ENCODE data around the gene C11orf68. TPM values are rescaled to one million over a fixed set of nuclear protein-coding genes. Genes with fewer than 3 reads are reported as not detected.

C11orf68 gene
- total RNA-seq, 1 experiment from 2014 or later: 15.7 TPM

- H3K27me3 Mint-ChIP-seq (ENCODE audit: low read depth): peaks cover 45% of the 10 kb centered on the region
- no peaks in the 10 kb centered on the region for H4K20me1 ChIP-seq (ENCODE audit: control insufficient read depth, insufficient read depth, insufficient read length)
Observed at GRCh38 chr11:65897020-65897471, 21.8 kb downstream of the C11orf68 start.

More at GRCh38 chr11:65897020-65897471, 21.8 kb downstream of the C11orf68 start:
- H3K4me1 ChIP-seq (ENCODE audit: insufficient read depth, low read length): no peaks in the 10 kb centered on the region
- peaks cover 20 to 26% of the 10 kb centered on the region in 2 experiments for H3K4me1 Mint-ChIP-seq
- no peak overlapping the region for H4K8ac ChIP-seq (replicated peaks; ENCODE audit: insufficient read length, low read depth, low read length)
- H3K18ac ChIP-seq (ENCODE audit: insufficient read length, low read depth, low read length): no peak overlapping the region
- no peaks in the 10 kb centered on the region for H3K79me1 ChIP-seq (ENCODE audit: insufficient read depth, low read depth, low read length, poor library complexity, severe bottlenecking)
- DNase-seq: no peak
- H3K23ac ChIP-seq (ENCODE audit: insufficient read length, low read depth, low read length): no peak overlapping the region
- peaks cover 0 to 36% (median 0%) of the 10 kb centered on the region in 3 experiments; a peak in 2 of 7 replicates for H3K36me3 Mint-ChIP-seq (ENCODE audit: insufficient read depth in 1 of 3, low read depth in 3 of 3)
- no peak overlapping the region for H2BK5ac ChIP-seq (ENCODE audit: insufficient read length, low read length)
- peaks cover 14% of the 10 kb centered on the region; the same call in 1 of the 2 replicates for H3K27me3 ChIP-seq (ENCODE audit: insufficient read depth, low read length)
- no peak overlapping the region for H2BK12ac ChIP-seq (ENCODE audit: insufficient read length, low read depth, low read length)
- H3K56ac ChIP-seq (ENCODE audit: insufficient read length, low read depth, low read length): no peak overlapping the region
- H3K9me3 ChIP-seq (ENCODE audit: control insufficient read depth, low read depth, low read length): no peaks in the 10 kb centered on the region
- no peak overlapping the region for H2AK5ac ChIP-seq (ENCODE audit: insufficient read length, low read length)
- H3K4me2 ChIP-seq (ENCODE audit: insufficient read depth, insufficient read length, low read length): no peak overlapping the region
- no peak overlapping the region for H3K9ac ChIP-seq (ENCODE audit: extremely low read depth, insufficient read length, low read length)
- no peak overlapping the region for H4K91ac ChIP-seq (ENCODE audit: insufficient read length, low read depth, low read length)
- H3T11ph ChIP-seq (ENCODE audit: low read length): no peak overlapping the region
- no peaks in the 10 kb centered on the region for H3K9me3 Mint-ChIP-seq
- no peak overlapping the region for H2BK15ac ChIP-seq (ENCODE audit: low read depth, low read length)
- no peak overlapping the region for H2BK120ac ChIP-seq (ENCODE audit: low read depth, low read length, poor library complexity, severe bottlenecking)
- no peak overlapping the region for H3K14ac ChIP-seq (ENCODE audit: insufficient read depth, low read length)
- H3K4ac ChIP-seq (ENCODE audit: low read depth, low read length): no peak overlapping the region
- no peak overlapping the region for H2AFZ ChIP-seq (ENCODE audit: low read length)
- H3K27ac Mint-ChIP-seq: no peak overlapping the region
- peaks cover 9% of the 10 kb centered on the region for H3K23me2 ChIP-seq (ENCODE audit: insufficient read length, low read depth, low read length, poor library complexity, severe bottlenecking)
- no peak overlapping the region for H3K4me3 Mint-ChIP-seq
- H4K5ac ChIP-seq (ENCODE audit: insufficient read length, low read depth, low read length): no peak overlapping the region
- TF ChIP-seq, protein P1, sequence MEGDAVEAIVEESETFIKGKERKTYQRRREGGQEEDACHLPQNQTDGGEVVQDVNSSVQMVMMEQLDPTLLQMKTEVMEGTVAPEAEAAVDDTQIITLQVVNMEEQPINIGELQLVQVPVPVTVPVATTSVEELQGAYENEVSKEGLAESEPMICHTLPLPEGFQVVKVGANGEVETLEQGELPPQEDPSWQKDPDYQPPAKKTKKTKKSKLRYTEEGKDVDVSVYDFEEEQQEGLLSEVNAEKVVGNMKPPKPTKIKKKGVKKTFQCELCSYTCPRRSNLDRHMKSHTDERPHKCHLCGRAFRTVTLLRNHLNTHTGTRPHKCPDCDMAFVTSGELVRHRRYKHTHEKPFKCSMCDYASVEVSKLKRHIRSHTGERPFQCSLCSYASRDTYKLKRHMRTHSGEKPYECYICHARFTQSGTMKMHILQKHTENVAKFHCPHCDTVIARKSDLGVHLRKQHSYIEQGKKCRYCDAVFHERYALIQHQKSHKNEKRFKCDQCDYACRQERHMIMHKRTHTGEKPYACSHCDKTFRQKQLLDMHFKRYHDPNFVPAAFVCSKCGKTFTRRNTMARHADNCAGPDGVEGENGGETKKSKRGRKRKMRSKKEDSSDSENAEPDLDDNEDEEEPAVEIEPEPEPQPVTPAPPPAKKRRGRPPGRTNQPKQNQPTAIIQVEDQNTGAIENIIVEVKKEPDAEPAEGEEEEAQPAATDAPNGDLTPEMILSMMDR (conservative IDR thresholded peaks at IDR 0.05): no peak
- no peak overlapping the region for H3K27ac ChIP-seq (ENCODE audit: insufficient read length, low read depth, low read length)
- no peaks in the 10 kb centered on the region for H3K79me2 ChIP-seq (ENCODE audit: insufficient read depth, low read length)
- no peak overlapping the region for H2BK20ac ChIP-seq (ENCODE audit: low read depth, low read length, poor library complexity, severe bottlenecking)
- WGBS (ENCODE audit: extremely low coverage, insufficient read length, low lambda C conversion rate): no CpG with 5 or more reads among the region's 4 CpGs
